ENCODE data around the gene DACH1.

GRCh38 chr13:71886880-71887279 is 19.9 kb upstream of the DACH1 start:
- TF ChIP-seq, protein P1, sequence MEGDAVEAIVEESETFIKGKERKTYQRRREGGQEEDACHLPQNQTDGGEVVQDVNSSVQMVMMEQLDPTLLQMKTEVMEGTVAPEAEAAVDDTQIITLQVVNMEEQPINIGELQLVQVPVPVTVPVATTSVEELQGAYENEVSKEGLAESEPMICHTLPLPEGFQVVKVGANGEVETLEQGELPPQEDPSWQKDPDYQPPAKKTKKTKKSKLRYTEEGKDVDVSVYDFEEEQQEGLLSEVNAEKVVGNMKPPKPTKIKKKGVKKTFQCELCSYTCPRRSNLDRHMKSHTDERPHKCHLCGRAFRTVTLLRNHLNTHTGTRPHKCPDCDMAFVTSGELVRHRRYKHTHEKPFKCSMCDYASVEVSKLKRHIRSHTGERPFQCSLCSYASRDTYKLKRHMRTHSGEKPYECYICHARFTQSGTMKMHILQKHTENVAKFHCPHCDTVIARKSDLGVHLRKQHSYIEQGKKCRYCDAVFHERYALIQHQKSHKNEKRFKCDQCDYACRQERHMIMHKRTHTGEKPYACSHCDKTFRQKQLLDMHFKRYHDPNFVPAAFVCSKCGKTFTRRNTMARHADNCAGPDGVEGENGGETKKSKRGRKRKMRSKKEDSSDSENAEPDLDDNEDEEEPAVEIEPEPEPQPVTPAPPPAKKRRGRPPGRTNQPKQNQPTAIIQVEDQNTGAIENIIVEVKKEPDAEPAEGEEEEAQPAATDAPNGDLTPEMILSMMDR (IDR thresholded peaks at IDR 0.05; ENCODE audit: insufficient read depth, low read depth, low read length): no peak
- no peak for TF ChIP-seq EZH2 (IDR thresholded peaks at IDR 0.05; ENCODE audit: insufficient read depth, low read length)
